IMR-90 (cell line): ENCODE data around the gene CAMTA1. TPM values are rescaled to one million over a fixed set of nuclear protein-coding genes. Genes with fewer than 3 reads are reported as not detected.

Experiments used
- ATAC-seq: fragments of 200-7000 bp; cut with Tn5 transposase; 2 replicates; pipeline ENCODE4 v1.9.1; 2020; ENCODE audit warnings: low read depth, mild to moderate bottlenecking, moderate library complexity
- BruUV-seq: library from RNA; stranded (reverse); fragments of 400-500 nt; replicated peaks from 2 replicates; lab custom pipeline; 2021; lab: Mats Ljungman, UMichigan
- CTCF ChIA-PET: fragments of 300-600 bp; formaldehyde crosslinking; extraction: SDS; loops from one replicate; lab custom pipeline; 2021; ENCODE audit warnings: antibody characterized with exemption; lab: Yijun Ruan, JAX
- POLR2A ChIA-PET: fragments of 300-600 bp; sonication (Branson Sonifier 250); formaldehyde crosslinking; loops from one replicate; lab custom pipeline; 2022; ENCODE audit warnings: antibody characterized with exemption; ENCODE audit not compliant: unreplicated experiment; lab: Charles Lee
- DNase-seq: peaks from one replicate; pipeline ENCODE4 v3.0.0; 2013
- H2AFZ ChIP-seq: replicated peaks from 2 replicates; pipeline ENCODE3; 2013; ENCODE audit warnings: low read length, mild to moderate bottlenecking; ENCODE audit not compliant: poor library complexity
- H2AK5ac ChIP-seq: 2 replicates; pipeline ENCODE4 v1.6.1; 2013; ENCODE audit warnings: low read depth, low read length, inconsistent platforms
- H2AK9ac ChIP-seq: replicated peaks from 2 replicates; pipeline ENCODE3; 2013; ENCODE audit warnings: mild to moderate bottlenecking, low read depth, low read length, moderate library complexity; ENCODE audit not compliant: poor library complexity
- H2BK120ac ChIP-seq: 2 replicates; pipeline ENCODE4 v1.6.1; 2013; ENCODE audit warnings: low read depth, low read length, inconsistent platforms
- H2BK15ac ChIP-seq: 3 replicates; pipeline ENCODE4 v1.6.1; 2013; ENCODE audit warnings: low read depth, low read length, inconsistent platforms
- H2BK20ac ChIP-seq: 2 replicates; pipeline ENCODE4 v1.6.1; 2013; ENCODE audit warnings: low read depth, mild to moderate bottlenecking, inconsistent platforms, low read length, moderate library complexity
- H2BK5ac ChIP-seq: 2 replicates; pipeline ENCODE4 v1.6.1; 2013; ENCODE audit warnings: mild to moderate bottlenecking, low read depth, low read length, inconsistent platforms; ENCODE audit not compliant: poor library complexity, severe bottlenecking
- H3K14ac ChIP-seq: replicated peaks from 2 replicates; pipeline ENCODE4 v1.6.1; 2013; ENCODE audit warnings: low read depth, low read length, inconsistent platforms
- H3K18ac ChIP-seq: 2 replicates; pipeline ENCODE4 v1.6.1; 2013; ENCODE audit warnings: low read depth, low read length, control low read depth
- H3K23ac ChIP-seq: 2 replicates; pipeline ENCODE4 v1.6.1; 2013; ENCODE audit warnings: low read depth, low read length, inconsistent platforms
- H3K27ac ChIP-seq: 2 replicates; pipeline ENCODE4 v1.5.1; 2013; ENCODE audit warnings: mild to moderate bottlenecking, control low read depth, low read length; ENCODE audit not compliant: insufficient read depth
- H3K27me3 ChIP-seq: 2 replicates; pipeline ENCODE4 v1.6.1; 2013; ENCODE audit warnings: low read length; ENCODE audit not compliant: control insufficient read depth, insufficient read depth
- H3K36me3 ChIP-seq: 2 replicates; pipeline ENCODE4 v1.6.1; 2013; ENCODE audit warnings: low read length, mixed read lengths; ENCODE audit not compliant: control insufficient read depth, insufficient read depth
- H3K4ac ChIP-seq: 2 replicates; pipeline ENCODE4 v1.6.1; 2013; ENCODE audit warnings: low read depth, low read length, inconsistent platforms
- H3K4me1 ChIP-seq: 2 replicates; pipeline ENCODE4 v1.6.1; 2013; ENCODE audit warnings: low read length, mixed read lengths; ENCODE audit not compliant: control insufficient read depth, insufficient read depth
- H3K4me2 ChIP-seq: 2 replicates; pipeline ENCODE4 v1.6.1; 2013; ENCODE audit warnings: low read depth, mild to moderate bottlenecking, control low read depth, low read length, moderate library complexity
- H3K4me3 ChIP-seq: 2 replicates; pipeline ENCODE4 v1.5.1; 2013; ENCODE audit warnings: low read depth, mild to moderate bottlenecking, control low read depth, low read length, moderate library complexity; ENCODE audit not compliant: insufficient read depth
- H3K56ac ChIP-seq: 2 replicates; pipeline ENCODE4 v1.6.1; 2013; ENCODE audit warnings: low read length, inconsistent platforms; ENCODE audit not compliant: insufficient read depth; ENCODE audit errors: extremely low read depth
- H3K79me1 ChIP-seq, 2 experiments: 2 replicates each; pipeline ENCODE4 v1.6.1; 2013; ENCODE audit warnings: low read length in 2 of 2, inconsistent platforms in 1 of 2, low read depth in 1 of 2
- H3K9ac ChIP-seq: 2 replicates; pipeline ENCODE4 v1.6.1; 2013; ENCODE audit warnings: low read depth, low read length, control low read depth
- H3K9me1 ChIP-seq: 2 replicates; pipeline ENCODE4 v1.6.1; 2013; ENCODE audit warnings: low read length, inconsistent platforms; ENCODE audit not compliant: insufficient read depth
- H3K9me3 ChIP-seq: 2 replicates; pipeline ENCODE4 v1.6.1; 2013; ENCODE audit warnings: low read length; ENCODE audit not compliant: control insufficient read depth, insufficient read depth
- H4K20me1 ChIP-seq: 2 replicates; pipeline ENCODE4 v1.6.1; 2013; ENCODE audit warnings: low read length, inconsistent platforms; ENCODE audit not compliant: insufficient read depth
- H4K5ac ChIP-seq: 2 replicates; pipeline ENCODE4 v1.6.1; 2013; ENCODE audit warnings: mild to moderate bottlenecking, low read depth, low read length, control low read depth
- H4K8ac ChIP-seq, 2 experiments: 2 replicates each; pipeline ENCODE4 v1.6.1; 2013; ENCODE audit warnings: low read depth in 2 of 2, low read length in 2 of 2, control low read depth in 1 of 2, inconsistent platforms in 1 of 2
- H4K91ac ChIP-seq: 2 replicates; pipeline ENCODE4 v1.6.1; 2013; ENCODE audit warnings: low read depth, low read length, inconsistent platforms; ENCODE audit not compliant: insufficient read depth
- BHLHE40 ChIP-seq: fragments of 150-350 bp; IDR thresholded peaks from 2 replicates; pipeline ENCODE4 v1.6.1; 2016; ENCODE audit warnings: mild to moderate bottlenecking, low read depth, low read length
- CEBPB ChIP-seq: IDR thresholded peaks from 2 replicates; pipeline ENCODE4 v1.6.1; 2012; ENCODE audit warnings: low read depth, low read length, improper control_type of control experiment
- ELK1 ChIP-seq: fragments of 150-350 bp; IDR thresholded peaks from 2 replicates; pipeline ENCODE4 v1.6.1; 2016; ENCODE audit warnings: low read depth, mild to moderate bottlenecking, low read length, moderate library complexity, borderline replicate concordance
- FOS ChIP-seq: fragments of 150-350 bp; IDR thresholded peaks from 2 replicates; pipeline ENCODE4 v1.6.1; 2016; ENCODE audit warnings: low read depth, low read length
- MAFK ChIP-seq: IDR thresholded peaks from 2 replicates; pipeline ENCODE4 v1.6.1; 2012; ENCODE audit warnings: low read depth, low read length, improper control_type of control experiment
- MAZ ChIP-seq: IDR thresholded peaks from 2 replicates; pipeline ENCODE4 v1.6.1; 2012; ENCODE audit warnings: low read depth, mild to moderate bottlenecking, low read length, improper control_type of control experiment, moderate library complexity, borderline replicate concordance
- MXI1 ChIP-seq: IDR thresholded peaks from 2 replicates; pipeline ENCODE4 v1.6.1; 2012; ENCODE audit warnings: low read depth, mild to moderate bottlenecking, low read length, moderate library complexity, borderline replicate concordance
- NFE2L2 ChIP-seq: fragments of 150-350 bp; IDR thresholded peaks from 2 replicates; pipeline ENCODE4 v1.6.1; 2016; ENCODE audit warnings: low read depth, mild to moderate bottlenecking, low read length
- POLR2A ChIP-seq: IDR thresholded peaks from 2 replicates; pipeline ENCODE4 v1.6.1; 2012; ENCODE audit warnings: mild to moderate bottlenecking, low read depth, low read length
- RAD21 ChIP-seq: IDR thresholded peaks from 2 replicates; pipeline ENCODE4 v1.6.1; 2012; ENCODE audit warnings: low read length, improper control_type of control experiment
- RCOR1 ChIP-seq: IDR thresholded peaks from 2 replicates; pipeline ENCODE4 v1.6.1; 2012; ENCODE audit warnings: mild to moderate bottlenecking, low read length, improper control_type of control experiment; ENCODE audit not compliant: insufficient replicate concordance
- RFX5 ChIP-seq: IDR thresholded peaks from 2 replicates; pipeline ENCODE4 v1.8.0; 2012; ENCODE audit warnings: low read depth, mild to moderate bottlenecking, low read length, moderate library complexity
- SMC3 ChIP-seq: fragments of 150-350 bp; IDR thresholded peaks from 2 replicates; pipeline ENCODE4 v1.6.1; 2016; ENCODE audit warnings: low read depth, mild to moderate bottlenecking, antibody characterized with exemption, low read length, moderate library complexity
- USF2 ChIP-seq: fragments of 150-350 bp; IDR thresholded peaks from 2 replicates; pipeline ENCODE4 v1.6.1; 2017; ENCODE audit warnings: mild to moderate bottlenecking, antibody characterized with exemption, low read length, low read depth
- WGBS, 2 experiments: methylation state at CpG; one replicate each; pipeline versions ENCODE4 v1.1.5 to v1.1.7; 2013; ENCODE audit warnings: missing lambda C conversion rate in 2 of 2; ENCODE audit not compliant: insufficient read length in 1 of 2; ENCODE audit errors: extremely low coverage in 2 of 2; 5-methylcytosine and 5-hydroxymethylcytosine counted together
- dilution Hi-C: fragments of 300-500 bp; cut with HindIII; formaldehyde crosslinking; loops from one replicate; pipeline ENCODE4 v1.14.3; 2018; ENCODE audit warnings: low sequenced_read_pairs; ENCODE audit not compliant: unreplicated experiment
- in situ Hi-C: fragments of 300-500 bp; cut with MboI; formaldehyde crosslinking; loops from 3 replicates; pipeline ENCODE4 v1.14.3; 2019; ENCODE audit warnings: low sequenced_read_pairs, inconsistent platforms, mixed read lengths
- intact Hi-C: fragments of 100-400 bp; cut with micrococcal nuclease; formaldehyde crosslinking; loops from 2 replicates; pipeline ENCODE4 v1.10.0; 2022
- polyA plus RNA-seq, 3 experiments: library from polyadenylated mRNA; depleted of rRNA; stranded (reverse); fragments of >200 nt; gene quantifications; 2 replicates each; pipeline ENCODE4 v1.2.3, GENCODE V29; 2012; ENCODE audit warnings: low replicate concordance in 1 of 3
- total RNA-seq: library from RNA; depleted of rRNA; stranded (reverse); fragments of >200 nt; gene quantifications from 2 replicates; pipeline ENCODE4 v1.2.3, GENCODE V29; 2012
- TF ChIP-seq, protein P1 (sequence below): conservative IDR thresholded peaks from 2 replicates; pipeline ENCODE4 v1.5.1; 2012; ENCODE audit warnings: mild to moderate bottlenecking, low read depth, low read length, improper control_type of control experiment

The CAMTA1 gene
- total and polyA plus RNA-seq, 2 of the 4 experiments (the other 2 are of a cell fraction), result 35.5 to 74.3 TPM

DNA sequence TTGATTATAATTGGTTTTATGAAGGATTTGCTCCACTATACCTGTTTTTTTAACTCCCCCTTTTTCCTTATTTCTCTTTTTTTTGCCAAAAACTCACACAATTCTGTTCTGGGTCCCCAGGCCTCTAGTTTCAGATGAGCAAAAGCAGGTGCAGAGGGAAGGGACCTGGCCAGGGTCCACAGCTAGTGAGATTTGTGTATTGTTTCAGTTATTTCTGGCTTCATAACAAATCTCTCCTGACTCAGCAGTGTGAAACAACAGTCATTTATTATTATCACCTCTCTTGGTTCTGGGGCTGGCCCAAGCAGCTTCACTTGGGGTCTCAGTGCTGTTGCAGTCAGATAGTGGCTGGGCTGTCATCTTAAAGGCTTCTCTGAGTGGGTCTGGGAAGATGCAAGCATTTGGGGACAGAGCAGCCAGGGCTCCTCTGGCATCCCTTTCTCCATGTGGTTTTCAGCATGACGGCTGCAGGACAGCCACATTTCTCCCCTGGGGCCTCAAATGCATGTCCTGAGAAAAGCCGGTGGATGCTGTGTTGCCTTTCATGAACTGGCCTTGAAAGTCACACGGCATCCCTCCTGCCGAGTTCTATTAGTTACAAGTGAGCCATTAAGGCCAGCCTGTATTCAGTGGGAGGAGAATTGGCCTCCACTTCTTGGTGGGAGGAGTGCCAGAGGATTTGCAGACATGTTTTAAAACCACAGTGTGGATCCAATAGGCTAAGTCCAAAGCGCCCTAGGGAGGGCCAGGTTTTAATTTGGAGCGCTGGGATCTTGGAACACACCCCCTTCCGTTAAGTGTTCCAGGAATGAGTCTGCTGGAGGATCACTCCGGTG, 137.1 kb downstream of the CAMTA1 start:
- Histone ChIP-seq H3K23ac (no peak overlapping the region), H3K4me2 (no peak overlapping the region), H2BK20ac (no peak overlapping the region), H3K4me3 (no peak overlapping the region), H4K5ac (no peak overlapping the region), H3K56ac (no peak overlapping the region), H3K9me1 (no peaks in the 10 kb centered on the region), H3K18ac (no peak overlapping the region), H4K8ac (no peak overlapping the region), H3K27ac (no peak overlapping the region), H2BK120ac (no peak overlapping the region), H3K36me3 (no peaks in the 10 kb centered on the region), H2AFZ (no peak overlapping the region), H3K27me3 (peaks cover 27% of the 10 kb centered on the region), H2AK9ac (no peak overlapping the region), H3K79me1 (no peaks in the 10 kb centered on the region), H3K4me1 (no peaks in the 10 kb centered on the region), H3K4ac (no peak overlapping the region), H4K91ac (no peak overlapping the region), H4K20me1 (no peaks in the 10 kb centered on the region), H3K14ac (no peak overlapping the region), H2BK5ac (no peak overlapping the region), H2BK15ac (no peak overlapping the region), H3K9me3 (peaks cover 4% of the 10 kb centered on the region; the same call in 1 of the 2 replicates), H3K9ac (no peak overlapping the region), H2AK5ac (no peak overlapping the region)
- 14% methylated on average over 1 of the region's 8 CpGs; no CpG with 5 or more reads in 1 of the 2 experiments for WGBS, 2 experiments
- no TSS peak for BruUV-seq
- CTCF ChIA-PET, result no interaction called here
- ATAC-seq (no peak), DNase-seq (peak; percentile 4)
- POLR2A ChIA-PET, result no interaction called here
- dilution Hi-C loops (no loop called here), in situ Hi-C loops (no loop called here), intact Hi-C loops (no loop called here)
- TF ChIP-seq, protein P1, sequence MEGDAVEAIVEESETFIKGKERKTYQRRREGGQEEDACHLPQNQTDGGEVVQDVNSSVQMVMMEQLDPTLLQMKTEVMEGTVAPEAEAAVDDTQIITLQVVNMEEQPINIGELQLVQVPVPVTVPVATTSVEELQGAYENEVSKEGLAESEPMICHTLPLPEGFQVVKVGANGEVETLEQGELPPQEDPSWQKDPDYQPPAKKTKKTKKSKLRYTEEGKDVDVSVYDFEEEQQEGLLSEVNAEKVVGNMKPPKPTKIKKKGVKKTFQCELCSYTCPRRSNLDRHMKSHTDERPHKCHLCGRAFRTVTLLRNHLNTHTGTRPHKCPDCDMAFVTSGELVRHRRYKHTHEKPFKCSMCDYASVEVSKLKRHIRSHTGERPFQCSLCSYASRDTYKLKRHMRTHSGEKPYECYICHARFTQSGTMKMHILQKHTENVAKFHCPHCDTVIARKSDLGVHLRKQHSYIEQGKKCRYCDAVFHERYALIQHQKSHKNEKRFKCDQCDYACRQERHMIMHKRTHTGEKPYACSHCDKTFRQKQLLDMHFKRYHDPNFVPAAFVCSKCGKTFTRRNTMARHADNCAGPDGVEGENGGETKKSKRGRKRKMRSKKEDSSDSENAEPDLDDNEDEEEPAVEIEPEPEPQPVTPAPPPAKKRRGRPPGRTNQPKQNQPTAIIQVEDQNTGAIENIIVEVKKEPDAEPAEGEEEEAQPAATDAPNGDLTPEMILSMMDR, result no peak
- TF ChIP-seq RCOR1 (no peak), FOS (no peak), USF2 (no peak), MAZ (no peak), SMC3 (no peak), CEBPB (no peak), RAD21 (no peak), MXI1 (no peak), POLR2A (no peak), RFX5 (no peak), NFE2L2 (no peak), BHLHE40 (no peak), ELK1 (no peak), MAFK (no peak)
